Natural killer cell treated with Interleukin-12 subunit alpha and Interleukin-12 subunit beta and Interleukin-15 and Interleukin-18, amount 100 ng/mL, for 72 hours (primary cell): ENCODE measurements around the gene NUBPL. TPM values are rescaled to one million over a fixed set of nuclear protein-coding genes. Genes with fewer than 3 reads are reported as not detected.
"Not testable (repeated sequence)": the region's sequence is repeated elsewhere in the genome, so short reads cannot be mapped to it uniquely, and the experiment has no call there.

Experiments
- ATAC-seq, 2 donors: fragments of 150-1000 bp; cut with Tn5 transposase in 1 of 2; sonication (Bioruptor Pico), chemical (Tn5 transposase) in 1 of 2; 2 replicates each; pipeline ENCODE4 v1.10.0; 2021
- DNase-seq: peaks from one replicate; pipeline ENCODE4 v3.0.0; 2022; ENCODE audit warnings: low spot score
- H3K27ac Mint-ChIP-seq, 2 donors: 1 replicate in 1 of 2; 2 replicates in 1 of 2; pipeline ENCODE4 v1.8.0; 2022; ENCODE audit warnings: mixed read lengths in 2 of 2, mild to moderate bottlenecking in 1 of 2, moderate library complexity in 1 of 2
- H3K27me3 Mint-ChIP-seq, 2 donors: 1 replicate in 1 of 2; 2 replicates in 1 of 2; pipeline ENCODE4 v1.8.0; 2022; ENCODE audit warnings: mixed read lengths in 2 of 2
- H3K36me3 Mint-ChIP-seq: one replicate; pipeline ENCODE4 v1.8.0; 2022; ENCODE audit warnings: mixed read lengths
- H3K4me1 Mint-ChIP-seq, 2 donors: 1 replicate in 1 of 2; 2 replicates in 1 of 2; pipeline ENCODE4 v1.8.0; 2022; ENCODE audit warnings: low read depth in 2 of 2, mixed read lengths in 2 of 2, mild to moderate bottlenecking in 1 of 2
- H3K4me3 Mint-ChIP-seq: one replicate; pipeline ENCODE4 v1.8.0; 2022; ENCODE audit warnings: mixed read lengths
- H3K9me3 Mint-ChIP-seq: 2 replicates; pipeline ENCODE4 v1.8.0; 2022; ENCODE audit warnings: mixed read lengths
- total RNA-seq, 2 donors: library from RNA; stranded (reverse); gene quantifications; one replicate each; pipeline ENCODE4 v1.2.3, GENCODE V29; 2022

The NUBPL gene
- total RNA-seq, 2 donors from 2014 or later = 9.0 to 12.3 TPM

- H3K4me3 Mint-ChIP-seq = no peak overlapping the region
- DNase-seq (no peak), ATAC-seq (no peak)
- peaks cover 5% of the 10 kb centered on the region for H3K9me3 Mint-ChIP-seq
- no peaks in the 10 kb centered on the region for H3K4me1 Mint-ChIP-seq
- no peak overlapping the region for H3K27ac Mint-ChIP-seq
- H3K27me3 Mint-ChIP-seq = no peaks in the 10 kb centered on the region
- H3K36me3 Mint-ChIP-seq = peaks cover 14% of the 10 kb centered on the region
These were observed 140.9 kb downstream of the NUBPL start for GRCh38 chr14:31702130-31702529.

GRCh38 chr14:31703056-31703455, 141.9 kb downstream of the NUBPL start:
- no peak for ATAC-seq
- H3K9me3 Mint-ChIP-seq = peaks cover 5% of the 10 kb centered on the region
- no peaks in the 10 kb centered on the region for H3K4me1 Mint-ChIP-seq
- H3K27ac Mint-ChIP-seq = no peak overlapping the region
- peaks cover 19% of the 10 kb centered on the region for H3K36me3 Mint-ChIP-seq
- DNase-seq = no peak
- no peak overlapping the region for H3K4me3 Mint-ChIP-seq
- H3K27me3 Mint-ChIP-seq = no peaks in the 10 kb centered on the region

GRCh38 chr14:31705731-31706130, 144.5 kb downstream of the NUBPL start:
- ATAC-seq (no peak), DNase-seq (no peak)
- Mint-ChIP-seq H3K4me3 (no peak overlapping the region), H3K36me3 (peaks cover 19% of the 10 kb centered on the region), H3K4me1 (no peaks in the 10 kb centered on the region), H3K9me3 (peaks cover 10% of the 10 kb centered on the region), H3K27ac (no peak overlapping the region), H3K27me3 (no peaks in the 10 kb centered on the region)

GRCh38 chr14:31708661-31709060, 147.5 kb downstream of the NUBPL start:
- H3K27me3 Mint-ChIP-seq, ATAC-seq, H3K27ac Mint-ChIP-seq, H3K4me1 Mint-ChIP-seq, DNase-seq, H3K4me3 Mint-ChIP-seq: not testable (repeated sequence)
- Mint-ChIP-seq H3K36me3 (peaks cover 12% of the 10 kb centered on the region), H3K9me3 (peaks cover 11% of the 10 kb centered on the region)

- DNase-seq = no peak
- no peak overlapping the region for H3K4me3 Mint-ChIP-seq
- H3K27ac Mint-ChIP-seq = no peak overlapping the region
- H3K36me3 Mint-ChIP-seq = peaks cover 2% of the 10 kb centered on the region
- ATAC-seq = no peak
- H3K9me3 Mint-ChIP-seq = peaks cover 11% of the 10 kb centered on the region
- no peaks in the 10 kb centered on the region for H3K27me3 Mint-ChIP-seq
- peaks cover 0 to 3% of the 10 kb centered on the region in 2 donors for H3K4me1 Mint-ChIP-seq
These were observed 151.3 kb downstream of the NUBPL start for GRCh38 chr14:31712244-31713127.

- Mint-ChIP-seq H3K4me3 (no peak overlapping the region), H3K27ac (no peak overlapping the region), H3K4me1 (peaks cover 0 to 3% of the 10 kb centered on the region in 2 donors), H3K9me3 (peaks cover 3% of the 10 kb centered on the region), H3K36me3 (no peaks in the 10 kb centered on the region), H3K27me3 (no peaks in the 10 kb centered on the region)
- no peak for ATAC-seq
- DNase-seq = no peak
These were observed 155.0 kb downstream of the NUBPL start for GRCh38 chr14:31716208-31716607.

GRCh38 chr14:31717294-31718085, 156.3 kb downstream of the NUBPL start:
- H3K9me3 Mint-ChIP-seq = peaks cover 2% of the 10 kb centered on the region
- H3K4me3 Mint-ChIP-seq = no peak overlapping the region
- no peak overlapping the region for H3K27ac Mint-ChIP-seq
- ATAC-seq (no peak), DNase-seq (no peak)
- peaks cover 0 to 3% of the 10 kb centered on the region in 2 donors for H3K4me1 Mint-ChIP-seq
- peaks cover 3% of the 10 kb centered on the region for H3K36me3 Mint-ChIP-seq
- no peaks in the 10 kb centered on the region for H3K27me3 Mint-ChIP-seq

- no peak for DNase-seq
- no peak for ATAC-seq
- H3K9me3 Mint-ChIP-seq = peaks cover 3% of the 10 kb centered on the region
- H3K4me1 Mint-ChIP-seq = no peaks in the 10 kb centered on the region
- no peak overlapping the region for H3K27ac Mint-ChIP-seq
- H3K4me3 Mint-ChIP-seq = no peak overlapping the region
- H3K27me3 Mint-ChIP-seq = no peaks in the 10 kb centered on the region
- H3K36me3 Mint-ChIP-seq = peaks cover 14% of the 10 kb centered on the region
These were observed 157.4 kb downstream of the NUBPL start for GRCh38 chr14:31718585-31718984.

- ATAC-seq (no peak), DNase-seq (no peak)
- H3K9me3 Mint-ChIP-seq = peaks cover 3% of the 10 kb centered on the region
- no peaks in the 10 kb centered on the region for H3K4me1 Mint-ChIP-seq
- no peaks in the 10 kb centered on the region for H3K27me3 Mint-ChIP-seq
- no peak overlapping the region for H3K27ac Mint-ChIP-seq
- no peak overlapping the region for H3K4me3 Mint-ChIP-seq
- peaks cover 16% of the 10 kb centered on the region for H3K36me3 Mint-ChIP-seq
These were observed 157.8 kb downstream of the NUBPL start for GRCh38 chr14:31718985-31719384.

GRCh38 chr14:31726337-31726736, 165.1 kb downstream of the NUBPL start:
- ATAC-seq (no peak), DNase-seq (no peak)
- Mint-ChIP-seq H3K4me1 (no peaks in the 10 kb centered on the region), H3K36me3 (peaks cover 31% of the 10 kb centered on the region), H3K4me3 (no peak overlapping the region), H3K27ac (no peak overlapping the region), H3K27me3 (no peaks in the 10 kb centered on the region), H3K9me3 (peaks cover 9% of the 10 kb centered on the region)

GRCh38 chr14:31727797-31728196, 166.6 kb downstream of the NUBPL start:
- H3K9me3 Mint-ChIP-seq = peaks cover 6% of the 10 kb centered on the region
- no peak for ATAC-seq
- H3K27ac Mint-ChIP-seq = no peak overlapping the region
- H3K4me3 Mint-ChIP-seq = no peak overlapping the region
- peaks cover 25% of the 10 kb centered on the region for H3K36me3 Mint-ChIP-seq
- no peaks in the 10 kb centered on the region for H3K27me3 Mint-ChIP-seq
- H3K4me1 Mint-ChIP-seq = no peaks in the 10 kb centered on the region
- no peak for DNase-seq

GRCh38 chr14:31740688-31741087, 179.5 kb downstream of the NUBPL start:
- peaks cover 12% of the 10 kb centered on the region for H3K36me3 Mint-ChIP-seq
- no peak overlapping the region for H3K27ac Mint-ChIP-seq
- no peaks in the 10 kb centered on the region for H3K27me3 Mint-ChIP-seq
- peaks cover 13% of the 10 kb centered on the region for H3K9me3 Mint-ChIP-seq
- DNase-seq = no peak
- no peaks in the 10 kb centered on the region for H3K4me1 Mint-ChIP-seq
- no peak for ATAC-seq
- no peak overlapping the region for H3K4me3 Mint-ChIP-seq

GRCh38 chr14:31745741-31746140, 184.5 kb downstream of the NUBPL start:
- H3K4me3 Mint-ChIP-seq = no peak overlapping the region
- H3K4me1 Mint-ChIP-seq = no peaks in the 10 kb centered on the region
- no peaks in the 10 kb centered on the region for H3K27me3 Mint-ChIP-seq
- ATAC-seq (no peak), DNase-seq (no peak)
- peaks cover 34% of the 10 kb centered on the region for H3K9me3 Mint-ChIP-seq
- peaks cover 48% of the 10 kb centered on the region for H3K36me3 Mint-ChIP-seq
- no peak overlapping the region for H3K27ac Mint-ChIP-seq

- ATAC-seq (no peak), DNase-seq (no peak)
- H3K27me3 Mint-ChIP-seq = no peaks in the 10 kb centered on the region
- no peak overlapping the region for H3K4me3 Mint-ChIP-seq
- H3K9me3 Mint-ChIP-seq = peaks cover 35% of the 10 kb centered on the region
- H3K36me3 Mint-ChIP-seq = peaks cover 47% of the 10 kb centered on the region
- no peak overlapping the region for H3K27ac Mint-ChIP-seq
- H3K4me1 Mint-ChIP-seq = no peaks in the 10 kb centered on the region
These were observed 185.1 kb downstream of the NUBPL start for GRCh38 chr14:31746326-31746725.
